Measurements from ENCODE around the gene HMMR. TPM values are rescaled to one million over a fixed set of nuclear protein-coding genes. Genes with fewer than 3 reads are reported as not detected.
"Not testable (repeated sequence)": the region's sequence is repeated elsewhere in the genome, so short reads cannot be mapped to it uniquely, and the experiment has no call there.

The HMMR gene
- total RNA-seq, 1 donor, result 2.5 TPM

DNA sequence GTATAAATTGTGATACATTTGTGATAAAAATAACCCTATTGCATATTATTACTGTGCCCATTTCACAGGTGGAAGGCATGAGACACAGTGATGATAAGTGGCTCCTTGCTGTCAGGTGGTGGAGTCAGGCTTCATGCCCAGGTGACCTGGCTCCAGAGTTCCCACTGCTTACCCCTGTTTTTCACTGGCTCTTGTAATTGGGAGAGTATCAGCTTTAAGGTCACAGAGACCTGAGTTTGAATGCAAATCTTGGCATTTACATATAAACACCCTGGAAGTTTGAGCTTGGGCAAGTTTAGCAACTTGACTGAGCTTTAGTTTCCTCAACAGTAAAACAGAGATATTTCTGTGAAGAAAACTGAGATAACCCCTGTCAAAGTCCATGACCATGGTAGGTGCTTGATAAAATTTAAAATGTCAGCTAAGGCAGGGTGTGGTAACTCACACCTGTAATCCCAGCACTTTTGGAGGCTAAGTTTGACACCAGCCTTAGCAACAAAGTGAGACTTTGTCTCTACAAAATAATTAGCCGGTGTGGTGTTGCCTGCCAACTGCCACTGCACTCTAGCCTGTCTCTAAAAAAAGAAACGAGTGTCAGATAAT lies 74.2 kb downstream of the HMMR start:
- H3K4me2 ChIP-seq (ENCODE audit: insufficient read depth, low read length), result no peak overlapping the region
- no peaks in the 10 kb centered on the region for H3K36me3 ChIP-seq (ENCODE audit: insufficient read depth, low read length)
- no peak overlapping the region for H3K27ac ChIP-seq (ENCODE audit: low read depth, low read length)
- no peaks in the 10 kb centered on the region for H3K9me3 ChIP-seq (ENCODE audit: low read depth, low read length)
- no peaks in the 10 kb centered on the region for H3K79me2 ChIP-seq (ENCODE audit: insufficient read depth, low read length)
- no peak overlapping the region for H3K4me3 ChIP-seq (ENCODE audit: insufficient read depth, low read length)
- DNase-seq (ENCODE audit: insufficient read length, low spot score, missing footprints), result no peak
- no peaks in the 10 kb centered on the region for H4K20me1 ChIP-seq (ENCODE audit: insufficient read depth, low read length)
- no peaks in the 10 kb centered on the region for H3K4me1 ChIP-seq (ENCODE audit: insufficient read depth, low read length)
- peaks cover 7% of the 10 kb centered on the region for H3K27me3 ChIP-seq (ENCODE audit: insufficient read depth, low read length)
- no peak overlapping the region for H2AFZ ChIP-seq (ENCODE audit: low read length)
- TF ChIP-seq, protein P1, sequence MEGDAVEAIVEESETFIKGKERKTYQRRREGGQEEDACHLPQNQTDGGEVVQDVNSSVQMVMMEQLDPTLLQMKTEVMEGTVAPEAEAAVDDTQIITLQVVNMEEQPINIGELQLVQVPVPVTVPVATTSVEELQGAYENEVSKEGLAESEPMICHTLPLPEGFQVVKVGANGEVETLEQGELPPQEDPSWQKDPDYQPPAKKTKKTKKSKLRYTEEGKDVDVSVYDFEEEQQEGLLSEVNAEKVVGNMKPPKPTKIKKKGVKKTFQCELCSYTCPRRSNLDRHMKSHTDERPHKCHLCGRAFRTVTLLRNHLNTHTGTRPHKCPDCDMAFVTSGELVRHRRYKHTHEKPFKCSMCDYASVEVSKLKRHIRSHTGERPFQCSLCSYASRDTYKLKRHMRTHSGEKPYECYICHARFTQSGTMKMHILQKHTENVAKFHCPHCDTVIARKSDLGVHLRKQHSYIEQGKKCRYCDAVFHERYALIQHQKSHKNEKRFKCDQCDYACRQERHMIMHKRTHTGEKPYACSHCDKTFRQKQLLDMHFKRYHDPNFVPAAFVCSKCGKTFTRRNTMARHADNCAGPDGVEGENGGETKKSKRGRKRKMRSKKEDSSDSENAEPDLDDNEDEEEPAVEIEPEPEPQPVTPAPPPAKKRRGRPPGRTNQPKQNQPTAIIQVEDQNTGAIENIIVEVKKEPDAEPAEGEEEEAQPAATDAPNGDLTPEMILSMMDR (IDR thresholded peaks at IDR 0.05; ENCODE audit: extremely low read depth, low read depth, low read length), result no peak

DNA sequence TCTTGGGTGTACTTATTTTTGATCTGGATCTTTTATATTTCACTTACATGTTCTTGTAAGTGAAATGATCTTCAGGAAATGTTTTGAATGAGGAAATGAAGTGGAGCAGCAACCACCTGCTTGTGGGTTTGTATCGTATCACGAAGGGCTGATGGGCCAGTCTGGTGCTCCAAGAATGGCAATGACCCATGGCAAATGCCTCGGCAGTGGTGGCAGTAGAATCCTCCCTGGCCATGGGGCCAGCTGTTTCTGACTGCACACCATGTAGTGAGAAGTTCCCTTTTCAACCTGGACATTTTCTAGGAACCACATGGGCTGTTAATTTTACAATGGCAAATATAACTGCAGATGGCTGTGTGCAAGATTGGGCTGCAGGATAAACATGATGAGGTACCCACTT lies 74.9 kb downstream of the HMMR start:
- no peaks in the 10 kb centered on the region for H4K20me1 ChIP-seq (ENCODE audit: insufficient read depth, low read length)
- H3K4me3 ChIP-seq (ENCODE audit: insufficient read depth, low read length), result no peak overlapping the region
- H3K4me1 ChIP-seq (ENCODE audit: insufficient read depth, low read length), result no peaks in the 10 kb centered on the region
- no peak overlapping the region for H3K4me2 ChIP-seq (ENCODE audit: insufficient read depth, low read length)
- no peak for DNase-seq (ENCODE audit: insufficient read length, low spot score, missing footprints)
- H3K9me3 ChIP-seq (ENCODE audit: low read depth, low read length), result no peaks in the 10 kb centered on the region
- H3K36me3 ChIP-seq (ENCODE audit: insufficient read depth, low read length), result no peaks in the 10 kb centered on the region
- H3K79me2 ChIP-seq (ENCODE audit: insufficient read depth, low read length), result no peaks in the 10 kb centered on the region
- TF ChIP-seq, protein P1 (IDR thresholded peaks at IDR 0.05; ENCODE audit: extremely low read depth, low read depth, low read length), result no peak
- peaks cover 7% of the 10 kb centered on the region for H3K27me3 ChIP-seq (ENCODE audit: insufficient read depth, low read length)
- no peak overlapping the region for H3K27ac ChIP-seq (ENCODE audit: low read depth, low read length)
- no peak overlapping the region for H2AFZ ChIP-seq (ENCODE audit: low read length)

DNA sequence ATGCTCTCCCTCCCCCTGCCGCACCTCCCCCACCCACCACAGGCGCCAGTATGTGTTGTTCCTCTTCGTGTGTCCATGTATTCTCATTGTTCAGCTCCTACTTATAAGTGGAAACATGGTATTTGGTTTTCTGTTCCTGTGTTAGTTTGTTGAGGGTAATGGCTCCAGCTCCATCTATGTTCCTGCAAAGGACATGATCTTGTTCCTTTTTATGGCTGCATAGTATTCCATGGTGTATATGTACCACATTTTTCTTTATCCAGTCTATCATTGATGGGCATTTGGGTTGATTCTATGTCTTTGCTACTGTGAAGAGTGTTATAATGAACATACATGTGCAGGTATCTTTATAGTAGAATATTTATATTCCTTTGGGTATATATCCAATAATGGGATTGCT lies 76.0 kb downstream of the HMMR start:
- not testable (repeated sequence) for H3K4me2 ChIP-seq (ENCODE audit: insufficient read depth, low read length); H3K36me3 ChIP-seq (ENCODE audit: insufficient read depth, low read length); H3K27me3 ChIP-seq (ENCODE audit: insufficient read depth, low read length); H3K79me2 ChIP-seq (ENCODE audit: insufficient read depth, low read length); H2AFZ ChIP-seq (ENCODE audit: low read length); H4K20me1 ChIP-seq (ENCODE audit: insufficient read depth, low read length); H3K27ac ChIP-seq (ENCODE audit: low read depth, low read length); DNase-seq (ENCODE audit: insufficient read length, low spot score, missing footprints); H3K9me3 ChIP-seq (ENCODE audit: low read depth, low read length); H3K4me1 ChIP-seq (ENCODE audit: insufficient read depth, low read length); H3K4me3 ChIP-seq (ENCODE audit: insufficient read depth, low read length)

DNA sequence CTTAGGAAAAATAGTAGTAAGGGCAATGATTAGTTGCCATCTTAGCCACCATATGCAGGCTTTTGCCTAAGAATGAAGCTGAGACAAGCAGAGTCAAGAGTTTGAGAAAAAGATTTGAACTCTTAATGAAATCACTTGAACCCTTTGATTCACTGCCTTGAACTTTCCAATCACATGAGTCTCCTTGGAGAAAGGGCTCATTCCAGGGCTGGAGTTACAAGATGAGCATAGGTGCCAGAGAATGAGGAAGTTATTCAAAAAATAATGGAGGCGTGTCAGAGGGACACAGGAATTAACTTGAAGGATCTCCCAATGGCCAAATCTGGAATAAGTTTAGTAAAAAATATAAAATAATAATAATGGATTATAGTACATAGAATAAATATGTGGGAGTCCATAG lies 80.3 kb downstream of the HMMR start:
- Histone ChIP-seq H3K27me3 (ENCODE audit: insufficient read depth, low read length) (peaks cover 4% of the 10 kb centered on the region), H3K4me3 (ENCODE audit: insufficient read depth, low read length) (no peak overlapping the region), H3K4me1 (ENCODE audit: insufficient read depth, low read length) (no peaks in the 10 kb centered on the region), H3K9me3 (ENCODE audit: low read depth, low read length) (no peaks in the 10 kb centered on the region), H3K27ac (ENCODE audit: low read depth, low read length) (no peak overlapping the region), H3K36me3 (ENCODE audit: insufficient read depth, low read length) (no peaks in the 10 kb centered on the region), H3K79me2 (ENCODE audit: insufficient read depth, low read length) (no peaks in the 10 kb centered on the region), H2AFZ (ENCODE audit: low read length) (no peak overlapping the region), H3K4me2 (ENCODE audit: insufficient read depth, low read length) (no peak overlapping the region), H4K20me1 (ENCODE audit: insufficient read depth, low read length) (no peaks in the 10 kb centered on the region)
- no peak for DNase-seq (ENCODE audit: insufficient read length, low spot score, missing footprints)
- TF ChIP-seq, protein P1 (IDR thresholded peaks at IDR 0.05; ENCODE audit: extremely low read depth, low read depth, low read length), result no peak

Small RNA genes lying within 50 kb of the gene (small RNA-seq; reads per million reads assigned to genes)
- gene AC008723.1, result not detected

Other genes starting within 250 kb of the HMMR start
- 455 and 469 TPM in 2 replicates for gene CCNG1, start 23.0 kb upstream of the HMMR start, total RNA-seq
- 5.9 and 7.2 TPM in 2 replicates for gene NUDCD2, start 530 bp upstream of the HMMR start, total RNA-seq
- 46.7 and 52.2 TPM in 2 replicates for gene MAT2B, start 45.0 kb downstream of the HMMR start, total RNA-seq